ENCODE data around the gene KCNJ14. TPM values are rescaled to one million over a fixed set of nuclear protein-coding genes. Genes with fewer than 3 reads are reported as not detected.

Gene KCNJ14
- total and polyA plus RNA-seq, 2 of the 4 experiments (the other 2 are of a cell fraction) = 0.18 to 0.39 TPM

DNA sequence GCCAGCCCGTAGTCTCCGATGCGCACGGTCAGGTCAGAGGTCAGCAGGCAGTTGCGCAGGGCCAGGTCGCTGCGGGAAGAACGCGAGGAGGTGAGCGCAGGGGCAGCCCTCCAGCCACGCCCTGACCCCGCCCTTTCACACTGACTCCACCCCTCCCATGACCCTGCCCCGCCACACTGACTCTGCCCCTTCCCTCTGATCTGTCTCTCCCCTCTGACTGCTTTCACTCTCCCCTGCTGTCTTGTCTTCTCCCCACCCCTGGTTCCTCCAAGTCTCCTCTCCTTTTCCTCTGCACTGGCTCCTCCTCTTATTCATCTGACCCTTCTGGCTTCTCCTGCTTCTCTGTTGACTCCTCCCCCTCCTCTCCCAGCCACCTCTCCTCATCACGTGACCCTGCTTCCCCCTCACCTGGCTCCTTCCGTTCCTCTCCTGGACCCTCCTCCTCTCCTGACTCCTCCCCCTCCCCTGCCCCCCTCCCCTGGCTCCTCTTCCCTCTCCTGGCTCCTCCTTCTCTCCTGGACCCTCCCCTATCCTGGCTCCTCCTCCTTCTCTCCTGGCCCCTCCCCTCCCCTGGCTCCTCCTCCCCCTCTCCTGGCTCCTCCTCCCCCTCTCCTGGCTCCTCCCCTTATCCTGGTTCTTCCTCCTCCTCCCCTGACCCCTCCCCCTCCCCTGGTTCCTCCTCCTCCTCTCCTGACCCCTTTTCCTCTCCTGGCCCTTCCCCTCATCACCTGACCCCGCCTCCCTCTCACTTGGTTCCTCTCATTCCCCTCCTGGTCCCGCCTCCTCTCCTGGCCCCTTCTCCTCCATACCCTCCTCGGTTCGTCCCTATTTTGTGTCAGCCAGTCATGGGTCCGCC, 46.3 kb downstream of the KCNJ14 start:
- no peak for TF ChIP-seq CEBPB (IDR thresholded peaks at IDR 0.05; ENCODE audit: low read depth, low read length)
- no peak for TF ChIP-seq RCOR1 (IDR thresholded peaks at IDR 0.05; ENCODE audit: insufficient replicate concordance, low read length)
- no peak for TF ChIP-seq FOS (IDR thresholded peaks at IDR 0.05; ENCODE audit: low read depth, low read length)
- no peak for TF ChIP-seq BHLHE40 (IDR thresholded peaks at IDR 0.05; ENCODE audit: low read depth, low read length)
- TF ChIP-seq SMC3 (IDR thresholded peaks at IDR 0.05; ENCODE audit: low read depth, low read length) = no peak
- TF ChIP-seq, protein P1, sequence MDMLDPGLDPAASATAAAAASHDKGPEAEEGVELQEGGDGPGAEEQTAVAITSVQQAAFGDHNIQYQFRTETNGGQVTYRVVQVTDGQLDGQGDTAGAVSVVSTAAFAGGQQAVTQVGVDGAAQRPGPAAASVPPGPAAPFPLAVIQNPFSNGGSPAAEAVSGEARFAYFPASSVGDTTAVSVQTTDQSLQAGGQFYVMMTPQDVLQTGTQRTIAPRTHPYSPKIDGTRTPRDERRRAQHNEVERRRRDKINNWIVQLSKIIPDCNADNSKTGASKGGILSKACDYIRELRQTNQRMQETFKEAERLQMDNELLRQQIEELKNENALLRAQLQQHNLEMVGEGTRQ (IDR thresholded peaks at IDR 0.05; ENCODE audit: low read depth, low read length) = peak; percentile 33; the same call in 1 of the 2 replicates
- no peak for TF ChIP-seq RAD21 (IDR thresholded peaks at IDR 0.05; ENCODE audit: low read length)
- TF ChIP-seq RFX5 (IDR thresholded peaks at IDR 0.05; ENCODE audit: low read depth, low read length) = no peak
- H2BK15ac ChIP-seq (ENCODE audit: low read depth, low read length) = no peak overlapping the region
- H3K36me3 ChIP-seq (ENCODE audit: control insufficient read depth, insufficient read depth, low read length) = no peaks in the 10 kb centered on the region
- H3K79me1 ChIP-seq (ENCODE audit: low read depth in 1 of 2, low read length in 2 of 2) = no peaks in the 10 kb centered on the region
- H4K5ac ChIP-seq (ENCODE audit: low read depth, low read length) = no peak overlapping the region
- H3K56ac ChIP-seq (ENCODE audit: extremely low read depth, insufficient read depth, low read length) = no peak overlapping the region
- no peak overlapping the region for H2AK9ac ChIP-seq (replicated peaks; ENCODE audit: low read depth, low read length, poor library complexity)
- H3K4me3 ChIP-seq (ENCODE audit: insufficient read depth, low read depth, low read length) = no peak overlapping the region
- H3K4me2 ChIP-seq (ENCODE audit: low read depth, low read length) = no peak overlapping the region; the same call in 1 of the 2 replicates
- H3K23ac ChIP-seq (ENCODE audit: low read depth, low read length) = no peak overlapping the region
- POLR2A ChIA-PET (ENCODE audit: unreplicated experiment) = no interaction called here
- H2BK20ac ChIP-seq (ENCODE audit: low read depth, low read length) = no peak overlapping the region
- H4K91ac ChIP-seq (ENCODE audit: insufficient read depth, low read depth, low read length) = no peak overlapping the region
- no peaks in the 10 kb centered on the region; the same call in 1 of the 2 replicates for H4K20me1 ChIP-seq (ENCODE audit: insufficient read depth, low read length)
- peaks cover 3% of the 10 kb centered on the region; the same call in 1 of the 2 replicates for H3K4me1 ChIP-seq (ENCODE audit: control insufficient read depth, insufficient read depth, low read length)
- ATAC-seq (ENCODE audit: low read depth) (peak; percentile 66), DNase-seq (no peak)
- H3K27ac ChIP-seq (ENCODE audit: insufficient read depth, low read length) = no peak overlapping the region
- no peaks in the 10 kb centered on the region for H3K9me3 ChIP-seq (ENCODE audit: control insufficient read depth, insufficient read depth, low read length)
- no peak overlapping the region for H3K4ac ChIP-seq (ENCODE audit: low read depth, low read length)
- no peak overlapping the region for H2AK5ac ChIP-seq (ENCODE audit: low read depth, low read length)
- H3K14ac ChIP-seq (replicated peaks; ENCODE audit: low read depth, low read length) = no peak overlapping the region
- H3K18ac ChIP-seq (ENCODE audit: low read depth, low read length) = no peak overlapping the region
- 10% methylated on average over 15 of the region's 20 CpGs; no CpG with 5 or more reads in 1 of the 2 experiments for WGBS, 2 experiments (ENCODE audit: extremely low coverage in 2 of 2, insufficient read length in 1 of 2)
- H2BK5ac ChIP-seq (ENCODE audit: low read depth, low read length, poor library complexity, severe bottlenecking) = no peak overlapping the region
- intact Hi-C loops (cut with micrococcal nuclease) = no loop called here
- CTCF ChIA-PET = no interaction called here
- in situ Hi-C loops (cut with MboI; ENCODE audit: low sequenced_read_pairs) = no loop called here
- H3K27me3 ChIP-seq (ENCODE audit: control insufficient read depth, insufficient read depth, low read length) = peaks cover 42% of the 10 kb centered on the region
- H3K9ac ChIP-seq (ENCODE audit: low read depth, low read length) = no peak overlapping the region
- dilution Hi-C loops (cut with HindIII; ENCODE audit: low sequenced_read_pairs, unreplicated experiment) = no loop called here
- no TSS peak for BruUV-seq (replicated peaks)
- no peak overlapping the region for H2BK120ac ChIP-seq (ENCODE audit: low read depth, low read length)
- no peak overlapping the region for H4K8ac ChIP-seq (ENCODE audit: low read depth in 2 of 2, low read length in 2 of 2)
- no peaks in the 10 kb centered on the region for H3K9me1 ChIP-seq (ENCODE audit: insufficient read depth, low read length)
- H2AFZ ChIP-seq (replicated peaks; ENCODE audit: low read length, poor library complexity) = peak overlapping the region; percentile 81

Data from IMR-90 (cell line).